Skeletal muscle cell (primary cell): ENCODE measurements around the gene PYGL.
"Not testable (repeated sequence)": the region's sequence is repeated elsewhere in the genome, so short reads cannot be mapped to it uniquely, and the experiment has no call there.

Experiments used
- DNase-seq: peaks from one replicate; pipeline ENCODE4 v3.0.0-alpha.2; 2010; ENCODE audit warnings: low read depth
- H3K4me3 ChIP-seq: 2 replicates; pipeline ENCODE4 v1.5.1; 2011; ENCODE audit warnings: low read depth, mild to moderate bottlenecking, control low read depth, low read length, moderate library complexity

Gene PYGL

GRCh38 chr14:50956421-50956820 lies 12.1 kb upstream of the PYGL start:
- not testable (repeated sequence) for H3K4me3 ChIP-seq, DNase-seq

- no peak overlapping the region for H3K4me3 ChIP-seq
- DNase-seq: peak; percentile 89
Observed at GRCh38 chr14:50955373-50956043, 11.2 kb upstream of the PYGL start.

- H3K4me3 ChIP-seq: no peak overlapping the region
- no peak for DNase-seq
Observed at GRCh38 chr14:50954811-50955372, 10.6 kb upstream of the PYGL start.

- no peak overlapping the region for H3K4me3 ChIP-seq
- no peak for DNase-seq
Observed at GRCh38 chr14:50953502-50953901, 9.2 kb upstream of the PYGL start.

- DNase-seq: no peak
- no peak overlapping the region for H3K4me3 ChIP-seq
Observed at GRCh38 chr14:50951032-50951431, 6.7 kb upstream of the PYGL start.

DNA sequence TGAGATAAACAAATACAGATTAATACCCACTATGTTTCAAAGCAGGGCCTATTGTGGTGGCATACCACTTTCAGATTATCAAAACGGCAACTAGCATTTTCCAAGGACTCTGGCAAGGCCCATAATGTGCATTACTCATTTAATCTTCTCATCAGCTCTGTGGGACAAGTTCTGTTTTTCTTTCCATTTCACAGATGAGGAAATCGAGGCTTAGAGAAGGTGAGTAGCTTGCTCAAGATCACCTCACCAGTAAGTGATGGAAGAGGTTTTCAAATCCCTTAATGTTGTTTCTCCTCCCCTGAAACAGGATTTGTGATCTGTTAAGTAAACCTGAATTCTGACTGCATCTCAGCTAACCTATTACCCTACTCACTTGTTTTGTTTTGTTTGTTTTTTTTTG lies 3.9 kb upstream of the PYGL start:
- no peak overlapping the region for H3K4me3 ChIP-seq

DNA sequence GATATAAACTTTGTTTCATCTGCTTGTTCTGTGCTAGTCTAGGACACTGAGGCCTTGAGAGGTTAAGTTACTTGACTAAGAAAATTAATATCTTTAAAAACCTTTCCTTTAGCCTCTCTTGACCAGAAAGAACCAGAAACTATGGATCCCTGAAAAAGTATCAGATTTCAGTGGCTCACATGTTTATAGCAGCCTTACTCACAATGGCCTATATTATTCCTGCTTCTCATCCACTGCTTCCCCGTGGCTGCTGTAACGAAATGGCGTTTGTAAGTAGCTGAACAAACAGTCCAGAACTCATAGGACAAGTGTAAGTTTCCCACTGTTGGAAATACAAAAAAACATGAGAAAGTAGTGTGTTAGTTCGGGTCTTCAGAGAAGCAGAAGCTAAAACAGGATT lies 3.2 kb upstream of the PYGL start:
- no peak overlapping the region for H3K4me3 ChIP-seq
- no peak for DNase-seq

More for the DNA sequence above, 3.9 kb upstream of the PYGL start:
- no peak for DNase-seq

DNA sequence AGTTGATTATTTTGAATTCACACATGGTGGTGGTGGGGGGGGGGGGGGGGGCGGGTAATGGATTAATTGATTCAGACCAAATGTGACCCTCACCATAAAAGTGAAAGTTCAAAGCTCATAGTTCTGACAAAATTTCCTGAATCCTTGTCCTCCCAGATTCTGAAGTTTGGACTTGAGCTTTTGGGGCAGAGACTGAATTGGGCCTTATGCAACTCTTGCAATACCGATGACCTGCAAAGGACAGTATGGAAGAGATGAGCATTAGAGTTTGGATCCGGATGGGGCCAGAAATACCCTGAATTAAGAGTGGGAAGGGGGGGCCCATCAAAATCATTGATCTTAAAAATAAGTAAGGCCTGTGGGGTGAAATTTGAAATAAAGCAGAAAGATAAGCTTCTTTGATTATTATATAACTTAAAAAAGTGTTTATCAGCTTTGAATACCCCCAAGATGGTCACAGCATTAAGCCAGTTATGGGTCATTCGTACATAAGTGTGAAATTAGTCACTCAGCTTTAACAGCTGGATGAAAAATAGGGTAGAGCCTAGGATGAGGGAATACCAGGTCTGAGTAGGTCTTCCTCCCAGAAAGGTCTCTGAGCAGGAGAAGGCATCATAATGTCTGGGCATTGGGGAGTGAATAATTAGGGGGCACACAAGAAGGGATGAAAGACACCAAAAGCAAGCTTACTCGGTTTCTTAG lies 2.1 kb upstream of the PYGL start:
- no peak for DNase-seq
- H3K4me3 ChIP-seq: no peak overlapping the region

GRCh38 chr14:50944647-50945413 lies 547 bp upstream of the PYGL start:
- H3K4me3 ChIP-seq: peak overlapping the region; percentile 73
- no peak for DNase-seq

GRCh38 chr14:50943261-50943942 lies 881 bp downstream of the PYGL start:
- peak overlapping the region; percentile 73 for H3K4me3 ChIP-seq

DNA sequence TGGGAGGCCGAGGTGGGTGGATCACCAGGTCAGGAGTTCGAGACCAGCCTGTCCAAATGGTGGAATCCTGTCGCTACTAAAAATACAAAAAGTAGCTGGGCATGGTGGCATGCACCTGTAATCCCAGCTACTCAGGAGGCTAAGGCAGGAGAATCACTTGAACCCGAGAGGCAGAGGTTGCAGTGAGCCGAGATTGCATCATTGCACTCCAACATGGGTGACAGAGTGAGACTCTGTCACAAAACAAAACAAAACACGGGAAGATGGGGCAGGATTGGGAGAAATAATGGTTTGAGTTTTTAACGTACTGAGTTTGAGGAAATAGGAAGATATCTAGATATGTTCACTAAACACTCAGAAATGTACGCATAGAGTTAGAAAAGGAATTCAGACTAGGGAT lies 2.6 kb downstream of the PYGL start:
- H3K4me3 ChIP-seq, DNase-seq: not testable (repeated sequence)

More at GRCh38 chr14:50943261-50943942, 881 bp downstream of the PYGL start:
- DNase-seq: no peak

DNA sequence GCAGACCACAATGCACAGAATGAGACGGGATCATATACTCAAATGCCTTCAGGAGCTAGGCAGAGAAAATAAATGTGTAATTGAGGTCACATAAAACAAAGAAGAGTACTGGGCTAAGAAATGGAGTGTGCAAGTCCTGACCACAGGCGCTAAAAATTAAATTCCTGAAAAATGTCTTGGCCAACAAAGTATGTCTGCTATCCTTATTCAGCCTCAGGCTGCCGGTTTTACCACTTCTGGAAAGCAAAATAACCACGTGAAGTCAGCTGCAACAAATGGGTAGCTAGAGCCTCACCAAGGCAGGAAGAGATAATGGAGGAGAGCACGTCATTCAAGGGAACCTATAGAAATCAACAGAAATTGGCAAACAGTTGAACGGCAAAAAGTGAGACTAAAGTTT lies 3.1 kb downstream of the PYGL start:
- H3K4me3 ChIP-seq: no peak overlapping the region
- DNase-seq: no peak

DNA sequence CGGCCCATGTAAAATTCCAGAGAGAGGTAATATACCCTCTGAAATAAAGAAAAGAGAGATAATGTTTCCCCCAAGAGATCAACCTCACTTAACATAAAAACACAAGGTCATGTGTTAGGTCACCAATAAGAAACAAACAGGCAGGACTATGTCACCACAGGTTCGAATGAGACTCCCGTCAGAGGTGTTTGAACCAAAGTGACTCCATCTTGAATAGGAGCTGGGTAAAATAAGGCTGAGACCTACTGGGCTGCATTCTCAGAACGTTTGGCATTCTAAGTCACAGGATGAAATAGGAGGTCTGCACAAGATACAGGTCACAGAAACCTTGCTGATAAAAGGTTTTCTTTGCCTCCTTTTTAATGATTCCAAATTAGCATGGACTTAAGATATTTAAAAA lies 6.5 kb downstream of the PYGL start:
- no peak for DNase-seq
- no peak overlapping the region for H3K4me3 ChIP-seq

DNA sequence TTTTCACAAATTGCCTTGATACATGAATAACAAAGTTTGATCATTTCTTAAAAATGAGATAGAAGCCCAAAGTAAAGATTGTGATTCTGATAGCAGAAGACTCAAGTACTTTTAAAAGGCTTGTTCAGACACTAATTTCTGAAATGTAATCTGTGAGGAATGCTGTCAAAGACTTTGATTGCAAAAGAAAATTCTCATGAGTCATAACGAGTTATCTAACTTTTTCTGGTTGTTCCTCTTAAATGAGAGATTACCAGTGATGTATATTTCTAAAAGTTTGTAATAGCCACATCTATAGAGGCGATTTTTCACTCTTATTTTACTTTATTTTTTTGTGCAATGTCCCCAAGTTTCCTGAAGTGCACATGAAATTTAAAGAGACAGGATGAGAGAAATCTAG lies 7.0 kb downstream of the PYGL start:
- no peak overlapping the region for H3K4me3 ChIP-seq
- no peak for DNase-seq

DNA sequence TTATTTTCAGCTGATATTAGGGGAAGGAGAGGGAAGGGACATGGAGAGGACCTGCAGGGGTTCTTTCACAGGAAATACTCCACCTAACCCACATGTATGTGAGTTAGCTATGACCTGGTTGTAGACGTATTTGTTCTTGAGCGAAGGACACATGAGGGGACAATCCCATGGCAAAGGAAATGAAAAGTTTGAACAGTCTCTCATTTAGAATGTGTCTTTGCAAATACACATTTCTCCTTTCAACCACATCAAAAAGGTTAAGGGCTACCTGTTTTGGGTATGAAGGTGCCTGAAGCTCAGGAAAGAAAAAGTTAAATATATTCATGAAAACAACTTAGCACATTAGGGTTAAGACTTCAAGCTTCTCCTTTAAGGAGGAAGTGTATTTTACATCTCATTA lies 7.4 kb downstream of the PYGL start:
- H3K4me3 ChIP-seq: no peak overlapping the region
- DNase-seq: no peak

DNA sequence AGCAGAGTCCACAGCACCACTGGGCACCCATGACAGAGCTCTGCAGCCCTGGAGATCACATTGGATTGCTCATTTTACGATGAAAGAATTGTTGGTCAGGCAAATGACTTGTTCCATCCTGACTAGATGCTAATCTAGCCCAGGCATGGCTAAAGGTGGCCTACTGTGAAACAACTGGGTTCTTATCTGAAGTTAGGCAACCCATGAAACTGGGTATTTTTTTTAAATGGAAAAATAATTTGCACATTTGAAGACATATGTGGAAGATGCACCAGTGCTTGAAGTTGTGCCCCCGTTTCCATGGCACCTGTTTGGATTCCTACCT lies 8.3 kb downstream of the PYGL start:
- DNase-seq: no peak
- H3K4me3 ChIP-seq: no peak overlapping the region

DNA sequence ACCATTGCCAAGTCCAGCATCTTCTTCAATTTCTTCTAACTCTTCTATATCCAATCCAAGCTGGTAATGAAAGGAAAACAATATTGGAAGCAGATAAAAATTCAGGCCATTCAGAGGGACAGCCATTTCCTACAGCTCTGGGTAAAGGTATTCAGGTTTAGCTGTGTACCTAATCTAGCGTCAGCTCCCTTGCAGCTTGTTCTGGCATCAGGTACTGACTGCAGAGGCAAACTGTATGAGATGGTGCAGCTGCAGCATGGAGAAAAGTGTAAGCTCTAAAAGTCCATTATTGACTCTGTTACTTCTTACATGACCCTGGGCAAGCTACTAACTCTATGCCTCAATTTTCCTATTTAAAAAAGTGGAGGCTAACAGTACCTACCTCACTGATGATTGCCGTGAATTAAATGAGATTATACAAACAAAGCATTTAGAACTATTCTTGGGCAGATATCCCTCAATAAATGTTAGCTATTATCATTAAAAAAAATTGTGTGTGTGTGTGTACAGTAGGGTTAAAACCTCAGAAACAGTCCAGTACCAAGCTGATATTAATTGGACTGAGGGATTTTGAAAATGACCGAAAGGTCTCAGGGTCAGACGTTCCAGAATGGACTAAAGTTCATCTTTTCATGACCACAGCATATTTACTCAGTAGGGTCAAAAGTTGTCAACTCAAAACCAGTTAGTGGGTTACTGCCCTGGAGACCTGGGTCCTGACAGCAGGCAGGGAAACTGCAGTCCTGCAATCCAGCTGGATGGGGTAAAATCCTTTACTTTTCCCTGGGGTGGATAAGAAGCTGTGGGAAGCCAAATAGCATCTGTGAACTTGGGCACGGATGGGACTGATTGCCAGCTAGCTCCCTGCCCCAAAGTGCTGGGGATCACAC lies 8.9 kb downstream of the PYGL start:
- no peak for DNase-seq
- no peak overlapping the region for H3K4me3 ChIP-seq

DNA sequence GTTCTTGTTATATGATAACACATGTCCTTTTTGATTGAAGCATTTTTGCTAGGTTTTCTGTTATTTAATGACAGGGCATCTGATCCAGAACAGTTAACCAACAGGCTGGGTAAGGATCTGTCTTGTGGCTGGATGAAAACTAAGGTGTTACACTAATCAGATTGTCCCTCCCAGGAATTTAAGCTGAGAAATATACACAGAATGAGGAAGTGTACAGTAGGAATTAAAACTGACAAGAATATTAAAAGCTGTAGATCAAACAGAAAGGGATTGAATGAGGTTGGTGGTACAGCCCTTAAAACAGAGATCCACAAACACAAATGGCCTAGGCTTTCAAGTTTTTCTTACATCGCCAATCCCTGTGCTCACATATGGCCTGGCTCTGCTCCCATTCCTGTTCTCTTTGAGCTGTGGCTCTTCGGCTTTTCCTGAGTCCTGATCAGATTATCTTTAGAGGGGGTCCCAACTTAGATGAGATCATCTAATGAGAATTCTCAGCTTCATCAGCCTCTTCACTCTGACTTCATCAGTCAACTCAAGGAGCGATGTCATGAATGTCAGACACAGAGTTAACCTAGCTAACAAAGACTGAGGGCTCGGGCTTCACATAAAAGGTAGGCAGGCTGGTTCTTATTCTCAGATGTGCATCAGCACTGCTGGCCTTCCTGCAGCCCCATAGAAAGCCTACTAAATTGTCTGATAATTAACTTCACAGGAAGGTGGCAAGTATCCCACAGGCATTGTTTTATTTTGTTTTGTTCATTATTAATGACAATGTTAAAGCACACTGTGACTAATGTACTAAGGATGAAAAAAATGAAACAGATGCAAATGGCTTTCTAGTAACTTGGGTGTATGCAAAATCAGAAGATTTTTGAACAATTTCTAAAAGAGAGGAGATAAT lies 11.4 kb downstream of the PYGL start:
- H3K4me3 ChIP-seq: no peak overlapping the region

More for the DNA sequence above, 11.4 kb downstream of the PYGL start:
- no peak for DNase-seq
